Hepatocyte (in vitro differentiated cells): ENCODE measurements around the gene SNPH.

Experiments used
- CTCF ChIP-seq: fragments of 200-600 bp; sonication (generic); IDR thresholded peaks from 2 replicates; pipeline ENCODE4 v1.5.1; 2016; ENCODE audit warnings: antibody characterized with exemption, mild to moderate bottlenecking; ENCODE audit not compliant: poor library complexity
- EZH2 ChIP-seq: fragments of 200-600 bp; sonication (generic); IDR thresholded peaks from 2 replicates; pipeline ENCODE4 v1.6.1; 2016; ENCODE audit warnings: antibody characterized with exemption, mild to moderate bottlenecking, borderline replicate concordance
- EZH2phosphoT487 ChIP-seq: fragments of 200-600 bp; sonication (generic); IDR thresholded peaks from one replicate; pipeline ENCODE4 v1.6.1; 2018; ENCODE audit warnings: antibody characterized with exemption, mild to moderate bottlenecking, low read depth, moderate library complexity; ENCODE audit not compliant: unreplicated experiment, severe bottlenecking

- TF ChIP-seq CTCF = no peak
- no peak for TF ChIP-seq EZH2
- no peak for TF ChIP-seq EZH2phosphoT487
Measured at GRCh38 chr20:1308702-1309095, 42.6 kb downstream of the SNPH start.
